Esophagus muscularis mucosa (tissue), 4 donors: ENCODE measurements around the gene TGFBR2. TPM values are rescaled to one million over a fixed set of nuclear protein-coding genes. Genes with fewer than 3 reads are reported as not detected.

Experiments
- DNase-seq: peaks from one replicate; pipeline ENCODE4 v3.0.0-alpha.2; 2017; ENCODE audit errors: extremely low spot score
- H3K27ac ChIP-seq, 4 donors: fragments of 200-600 bp; sonication (generic); replicated peaks in 1 of 4; 1 replicate in 3 of 4; 2 replicates in 1 of 4; pipeline ENCODE4 v1.5.1; 2016 to 2019; ENCODE audit warnings: mild to moderate bottlenecking in 1 of 4
- H3K27me3 ChIP-seq, 4 donors: fragments of 200-600 bp; sonication (generic); one replicate each; pipeline versions ENCODE4 v1.5.1 to v1.6.0; 2016 to 2019
- H3K36me3 ChIP-seq, 4 donors: fragments of 200-600 bp; sonication (generic); one replicate each; pipeline ENCODE4 v1.5.1; 2016 to 2019
- H3K4me1 ChIP-seq, 4 donors: fragments of 200-600 bp; sonication (generic); one replicate each; pipeline ENCODE4 v1.5.1; 2016 to 2019
- H3K4me3 ChIP-seq, 4 donors: fragments of 200-600 bp; sonication (generic); 1 replicate in 2 of 4; 2 replicates in 2 of 4; pipeline ENCODE4 v1.5.1; 2016 to 2019; ENCODE audit warnings: mild to moderate bottlenecking in 4 of 4, moderate library complexity in 1 of 4
- H3K9me3 ChIP-seq, 4 donors: fragments of 200-600 bp; sonication (generic); 1 replicate in 3 of 4; 2 replicates in 1 of 4; pipeline ENCODE4 v1.5.1; 2016 to 2019
- CTCF ChIP-seq, 3 experiments: fragments of 200-600 bp in 2 of 3; fragments of 450-650 bp in 1 of 3; sonication (generic) in 2 of 3; IDR thresholded peaks; one replicate each; pipeline ENCODE4 v1.5.1; 2017 to 2019; ENCODE audit warnings: antibody characterized with exemption in 3 of 3, mild to moderate bottlenecking in 2 of 3, moderate library complexity in 1 of 3
- EP300 ChIP-seq: sonication (generic); formaldehyde crosslinking; IDR thresholded peaks from one replicate; pipeline ENCODE4 v1.6.1; 2017; ENCODE audit warnings: antibody characterized with exemption
- POLR2A ChIP-seq: fragments of 450-650 bp; IDR thresholded peaks from one replicate; pipeline ENCODE4 v1.6.1; 2017; ENCODE audit warnings: antibody characterized with exemption, moderate library complexity, mild to moderate bottlenecking, low read depth
- POLR2AphosphoS5 ChIP-seq, 2 donors: sonication (generic); formaldehyde crosslinking; IDR thresholded peaks; one replicate each; pipeline ENCODE4 v1.6.1; 2017; ENCODE audit warnings: antibody characterized with exemption in 2 of 2
- WGBS: methylation state at CpG from one replicate; pipeline ENCODE4 v1.1.5; 2018; 5-methylcytosine and 5-hydroxymethylcytosine counted together
- intact Hi-C: fragments of 100-400 bp; cut with DNase I; formaldehyde crosslinking; loops from one replicate; pipeline ENCODE4 v1.15.1; 2023
- total RNA-seq, 4 donors: library from RNA; depleted of rRNA; stranded (reverse); fragments of >200 nt; gene quantifications; one replicate each; pipeline versions ENCODE4 v1.1.0 to v1.2.1, GENCODE V29; 2016

TGFBR2 gene
- total RNA-seq, 4 donors from 2014 or later = 202 to 292 (median 261) TPM

DNA sequence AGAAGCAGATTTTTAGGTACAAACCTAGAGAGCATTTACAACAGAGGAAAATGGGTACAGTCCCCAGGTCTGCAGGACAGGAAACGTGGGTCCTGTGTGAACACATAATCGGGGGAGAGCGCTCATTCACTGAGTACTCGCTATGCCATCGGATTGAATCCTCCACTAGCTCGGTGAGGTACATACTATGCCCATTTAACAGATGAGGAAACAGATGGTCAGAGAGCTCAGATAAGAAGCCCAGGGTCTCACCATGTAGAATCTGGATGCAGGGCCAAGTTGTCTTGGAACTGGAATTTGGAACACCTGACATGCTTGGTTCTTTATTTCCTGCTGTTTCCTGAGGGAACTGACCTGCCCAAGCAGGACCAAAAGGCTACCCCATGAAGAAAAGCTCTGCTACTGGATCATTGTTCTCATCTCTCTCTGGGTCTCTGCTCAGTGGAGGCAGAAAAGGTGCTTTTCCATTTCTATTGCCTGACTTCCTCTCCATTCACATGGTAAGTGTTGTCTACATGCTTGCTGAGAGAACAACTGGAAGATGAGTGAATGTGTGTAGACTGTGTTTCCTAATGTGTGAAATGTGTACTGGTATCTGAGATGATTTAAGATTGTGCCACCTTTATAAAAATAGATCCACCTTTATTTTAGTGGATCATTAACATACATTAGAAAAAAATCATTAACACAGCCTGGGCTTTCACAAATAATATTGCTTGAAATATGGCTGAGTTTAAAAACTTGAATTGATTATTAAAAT is 89.1 kb downstream of the TGFBR2 start:
- no peaks in the 10 kb centered on the region for H3K27me3 ChIP-seq
- peak overlapping the region in 1 of 4 donors; percentile 7 for H3K27ac ChIP-seq
- 86% methylated on average over 6 of the region's 6 CpGs for WGBS
- H3K4me1 ChIP-seq = peaks cover 43 to 63% (median 56%) of the 10 kb centered on the region in 4 donors
- no peak for DNase-seq
- TF ChIP-seq POLR2A (no peak), POLR2AphosphoS5 (IDR thresholded peaks at IDR 0.05) (peak in 1 of 2 donors; percentile 40)
- peaks cover 10 to 74% (median 31%) of the 10 kb centered on the region in 4 donors for H3K36me3 ChIP-seq
- intact Hi-C loops = loop anchor here (5.0 to 10.0 kb wide), 3 partner anchors 241 to 498 kb away; no protein-coding TSS in a partner anchor
- H3K4me3 ChIP-seq = no peak overlapping the region
- H3K9me3 ChIP-seq = no peaks in the 10 kb centered on the region

GRCh38 chr3:30696403-30696819 is 90.0 kb downstream of the TGFBR2 start:
- WGBS = 41% methylated on average over 3 of the region's 3 CpGs
- H3K27ac ChIP-seq = peak overlapping the region in 1 of 4 donors; percentile 3

GRCh38 chr3:30696896-30697295 is 90.5 kb downstream of the TGFBR2 start:
- WGBS = 84% methylated on average over 2 of the region's 2 CpGs
- no peaks in the 10 kb centered on the region for H3K9me3 ChIP-seq
- peaks cover 7 to 60% (median 20%) of the 10 kb centered on the region in 4 donors for H3K36me3 ChIP-seq
- H3K4me1 ChIP-seq = peaks cover 32 to 49% (median 42%) of the 10 kb centered on the region in 4 donors
- intact Hi-C loops = loop anchor here (5.0 to 10.0 kb wide), 3 partner anchors 242 to 500 kb away; no protein-coding TSS in a partner anchor
- H3K27ac ChIP-seq = peak overlapping the region in 1 of 4 donors; percentile 3
- TF ChIP-seq POLR2AphosphoS5 (IDR thresholded peaks at IDR 0.05) = no peak
- no peak for TF ChIP-seq EP300
- no peak for TF ChIP-seq POLR2A
- no peak for TF ChIP-seq CTCF (IDR thresholded peaks at IDR 0.05)
- no peaks in the 10 kb centered on the region for H3K27me3 ChIP-seq
- no peak for DNase-seq
- H3K4me3 ChIP-seq = no peak overlapping the region

More at GRCh38 chr3:30696403-30696819, 90.0 kb downstream of the TGFBR2 start:
- no peak for TF ChIP-seq POLR2A
- peak in 1 of 2 donors; percentile 48 for TF ChIP-seq POLR2AphosphoS5 (IDR thresholded peaks at IDR 0.05)
- Histone ChIP-seq H3K27me3 (no peaks in the 10 kb centered on the region), H3K36me3 (peaks cover 10 to 64% (median 23%) of the 10 kb centered on the region in 4 donors), H3K9me3 (no peaks in the 10 kb centered on the region), H3K4me1 (peaks cover 34 to 54% (median 47%) of the 10 kb centered on the region in 4 donors), H3K4me3 (no peak overlapping the region)
- intact Hi-C loops = loop anchor here (5.0 to 10.0 kb wide), 3 partner anchors 242 to 499 kb away; no protein-coding TSS in a partner anchor
- no peak for DNase-seq

GRCh38 chr3:30698549-30698948 is 92.1 kb downstream of the TGFBR2 start:
- TF ChIP-seq POLR2AphosphoS5 (IDR thresholded peaks at IDR 0.05) (no peak), POLR2A (no peak), EP300 (no peak), CTCF (IDR thresholded peaks at IDR 0.05) (no peak)
- H3K4me1 ChIP-seq = peaks cover 22 to 33% (median 27%) of the 10 kb centered on the region in 4 donors
- H3K27me3 ChIP-seq = no peaks in the 10 kb centered on the region
- 53% methylated on average over 2 of the region's 2 CpGs for WGBS
- intact Hi-C loops = loop anchor here (5.0 to 10.0 kb wide), 3 partner anchors 244 to 501 kb away; no protein-coding TSS in a partner anchor
- no peaks in the 10 kb centered on the region for H3K9me3 ChIP-seq
- H3K27ac ChIP-seq = no peak overlapping the region
- DNase-seq = no peak
- peaks cover 7 to 45% (median 13%) of the 10 kb centered on the region in 4 donors for H3K36me3 ChIP-seq
- no peak overlapping the region for H3K4me3 ChIP-seq

DNA sequence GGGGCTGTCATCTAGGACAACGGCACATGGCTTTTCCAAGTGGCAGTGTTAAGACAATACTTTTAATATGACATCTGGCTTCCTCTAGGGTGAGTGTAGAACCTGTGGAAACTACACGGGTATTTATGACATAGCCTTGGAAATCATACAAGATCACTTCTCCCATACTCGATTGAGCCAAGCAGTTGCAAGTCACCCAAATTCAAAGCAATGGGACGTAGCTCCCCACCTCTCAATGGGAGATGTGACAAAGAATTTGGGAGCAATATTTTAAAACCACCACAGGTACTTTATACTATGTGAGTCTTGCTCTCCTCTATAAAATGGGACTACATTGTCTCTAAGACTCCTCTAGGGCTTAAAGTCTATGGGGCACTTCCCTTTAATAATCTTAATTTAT is 93.5 kb downstream of the TGFBR2 start:
- no peak overlapping the region for H3K27ac ChIP-seq
- no peaks in the 10 kb centered on the region for H3K9me3 ChIP-seq
- H3K27me3 ChIP-seq = no peaks in the 10 kb centered on the region
- TF ChIP-seq CTCF (IDR thresholded peaks at IDR 0.05) = no peak
- TF ChIP-seq POLR2AphosphoS5 (IDR thresholded peaks at IDR 0.05) = no peak
- WGBS = 91% methylated on average over 4 of the region's 4 CpGs
- H3K4me1 ChIP-seq = peaks cover 15 to 21% (median 20%) of the 10 kb centered on the region in 4 donors
- no peak overlapping the region for H3K4me3 ChIP-seq
- peaks cover 7 to 33% (median 8%) of the 10 kb centered on the region in 4 donors for H3K36me3 ChIP-seq
- DNase-seq = no peak
- intact Hi-C loops = loop anchor here (5.0 to 10.0 kb wide), 3 partner anchors 245 to 503 kb away; no protein-coding TSS in a partner anchor
